Measurements from ENCODE around the gene RUVBL2. TPM values are rescaled to one million over a fixed set of nuclear protein-coding genes. Genes with fewer than 3 reads are reported as not detected.
A peak's percentile ranks its signal among the peaks of the same experiment; 100 is the strongest.
"Not testable (repeated sequence)": the region's sequence is repeated elsewhere in the genome, so short reads cannot be mapped to it uniquely, and the experiment has no call there.

RUVBL2 gene
- total RNA-seq, 1 experiment from 2014 or later: 130 TPM

GRCh38 chr19:49036815-49037214 is 43.1 kb downstream of the RUVBL2 start, which contains the start of gene CGB1:
TSS of gene CGB1 (minus strand) at chr19:49036895. CDS start at chr19:49036711, 184 bp downstream.
- not testable (repeated sequence) for H3K14ac ChIP-seq (ENCODE audit: insufficient read depth, low read length); H3K9ac ChIP-seq (ENCODE audit: extremely low read depth, insufficient read length, low read length); H2BK12ac ChIP-seq (ENCODE audit: insufficient read length, low read depth, low read length); H2BK20ac ChIP-seq (ENCODE audit: low read depth, low read length, poor library complexity, severe bottlenecking); H2BK5ac ChIP-seq (ENCODE audit: insufficient read length, low read length); H3K4me2 ChIP-seq (ENCODE audit: insufficient read depth, insufficient read length, low read length); H3K4ac ChIP-seq (ENCODE audit: low read depth, low read length); H4K91ac ChIP-seq (ENCODE audit: insufficient read length, low read depth, low read length); H2AK5ac ChIP-seq (ENCODE audit: insufficient read length, low read length); H2BK15ac ChIP-seq (ENCODE audit: low read depth, low read length); H3K27ac ChIP-seq (ENCODE audit: insufficient read length, low read depth, low read length); H3K18ac ChIP-seq (ENCODE audit: insufficient read length, low read depth, low read length); H3K27ac Mint-ChIP-seq; H3K36me3 Mint-ChIP-seq (ENCODE audit: insufficient read depth in 1 of 3, low read depth in 3 of 3); H3K9me3 Mint-ChIP-seq; H3K27me3 ChIP-seq (ENCODE audit: insufficient read depth, low read length); H3K56ac ChIP-seq (ENCODE audit: insufficient read length, low read depth, low read length); H3K9me3 ChIP-seq (ENCODE audit: control insufficient read depth, low read depth, low read length); H3K23me2 ChIP-seq (ENCODE audit: insufficient read length, low read depth, low read length, poor library complexity, severe bottlenecking); H3K79me1 ChIP-seq (ENCODE audit: insufficient read depth, low read depth, low read length, poor library complexity, severe bottlenecking); H2AFZ ChIP-seq (ENCODE audit: low read length); H3K23ac ChIP-seq (ENCODE audit: insufficient read length, low read depth, low read length); H4K5ac ChIP-seq (ENCODE audit: insufficient read length, low read depth, low read length); H2BK120ac ChIP-seq (ENCODE audit: low read depth, low read length, poor library complexity, severe bottlenecking); H4K8ac ChIP-seq (replicated peaks; ENCODE audit: insufficient read length, low read depth, low read length); H3K79me2 ChIP-seq (ENCODE audit: insufficient read depth, low read length); H4K20me1 ChIP-seq (ENCODE audit: control insufficient read depth, insufficient read depth, insufficient read length); H3T11ph ChIP-seq (ENCODE audit: low read length); H3K4me3 Mint-ChIP-seq; H3K4me1 Mint-ChIP-seq; H3K4me1 ChIP-seq (ENCODE audit: insufficient read depth, low read length)
- WGBS (ENCODE audit: extremely low coverage, insufficient read length, low lambda C conversion rate): no CpG with 5 or more reads among the region's 18 CpGs
- peaks cover 21% of the 10 kb centered on the region for H3K27me3 Mint-ChIP-seq (ENCODE audit: low read depth)
- DNase-seq: peak; percentile 77
- TF ChIP-seq CTCF (conservative IDR thresholded peaks at IDR 0.05): peak; percentile 88

GRCh38 chr19:49038111-49038510 is 44.4 kb downstream of the RUVBL2 start:
- not testable (repeated sequence) for H3K23me2 ChIP-seq (ENCODE audit: insufficient read length, low read depth, low read length, poor library complexity, severe bottlenecking); H2BK120ac ChIP-seq (ENCODE audit: low read depth, low read length, poor library complexity, severe bottlenecking); H3K56ac ChIP-seq (ENCODE audit: insufficient read length, low read depth, low read length); H4K8ac ChIP-seq (replicated peaks; ENCODE audit: insufficient read length, low read depth, low read length); H2AFZ ChIP-seq (ENCODE audit: low read length); H2BK15ac ChIP-seq (ENCODE audit: low read depth, low read length); H3K23ac ChIP-seq (ENCODE audit: insufficient read length, low read depth, low read length); H2AK5ac ChIP-seq (ENCODE audit: insufficient read length, low read length); H3K27me3 ChIP-seq (ENCODE audit: insufficient read depth, low read length); H3K27ac ChIP-seq (ENCODE audit: insufficient read length, low read depth, low read length); H4K5ac ChIP-seq (ENCODE audit: insufficient read length, low read depth, low read length); H4K20me1 ChIP-seq (ENCODE audit: control insufficient read depth, insufficient read depth, insufficient read length); H4K91ac ChIP-seq (ENCODE audit: insufficient read length, low read depth, low read length); H3K79me1 ChIP-seq (ENCODE audit: insufficient read depth, low read depth, low read length, poor library complexity, severe bottlenecking); H3K9ac ChIP-seq (ENCODE audit: extremely low read depth, insufficient read length, low read length); H2BK12ac ChIP-seq (ENCODE audit: insufficient read length, low read depth, low read length); H3K36me3 Mint-ChIP-seq (ENCODE audit: insufficient read depth in 1 of 3, low read depth in 3 of 3); H3K4me1 Mint-ChIP-seq; DNase-seq; H3K4me3 Mint-ChIP-seq; H3K14ac ChIP-seq (ENCODE audit: insufficient read depth, low read length); H3K4ac ChIP-seq (ENCODE audit: low read depth, low read length); H3K79me2 ChIP-seq (ENCODE audit: insufficient read depth, low read length); H3K4me1 ChIP-seq (ENCODE audit: insufficient read depth, low read length); H3T11ph ChIP-seq (ENCODE audit: low read length); H3K4me2 ChIP-seq (ENCODE audit: insufficient read depth, insufficient read length, low read length); H3K9me3 Mint-ChIP-seq; H3K18ac ChIP-seq (ENCODE audit: insufficient read length, low read depth, low read length); H3K9me3 ChIP-seq (ENCODE audit: control insufficient read depth, low read depth, low read length); H2BK20ac ChIP-seq (ENCODE audit: low read depth, low read length, poor library complexity, severe bottlenecking); H3K27ac Mint-ChIP-seq; H2BK5ac ChIP-seq (ENCODE audit: insufficient read length, low read length)
- WGBS (ENCODE audit: extremely low coverage, insufficient read length, low lambda C conversion rate): no CpG with 5 or more reads among the region's 8 CpGs
- H3K27me3 Mint-ChIP-seq (ENCODE audit: low read depth): peaks cover 20% of the 10 kb centered on the region

All from H9 (cell line).